HepG2 (cell line): ENCODE results near the gene PIR. TPM values are rescaled to one million over a fixed set of nuclear protein-coding genes. Genes with fewer than 3 reads are reported as not detected.

Experiments used
- ATAC-seq: fragments of 200-7000 bp; cut with Tn5 transposase; 3 replicates; pipeline ENCODE4 v1.9.1; 2020; ENCODE audit warnings: mild to moderate bottlenecking, moderate library complexity
- BruUV-seq: library from RNA; stranded (reverse); fragments of 400-500 nt; replicated peaks from 2 replicates; lab custom pipeline; 2021; lab: Mats Ljungman, UMichigan
- CTCF ChIA-PET: fragments of 300-600 bp; formaldehyde crosslinking; extraction: SDS; loops from one replicate; lab custom pipeline; 2021; ENCODE audit warnings: low total read pairs, inconsistent platforms, low intra/inter-chr PET ratio; lab: Yijun Ruan, JAX
- POLR2A ChIA-PET: fragments of 350-600 bp; sonication (Branson Sonifier 250); formaldehyde crosslinking; loops from one replicate; lab custom pipeline; 2020; ENCODE audit warnings: antibody characterized with exemption, inconsistent platforms; lab: Yijun Ruan, JAX
- DNase-seq: peaks from one replicate; pipeline ENCODE4 v3.0.0-alpha.2; 2015; ENCODE audit warnings: low spot score
- FAIRE-seq: peaks from 3 replicates; lab custom pipeline; 2011; peaks lifted over from hg19 to GRCh38; lab: Jason Lieb, UNC
- H2AFZ ChIP-seq: one replicate; pipeline ENCODE4 v1.6.1; 2011; ENCODE audit warnings: low read length, inconsistent platforms
- H3K27ac ChIP-seq: fragments of 300-600 bp; 3 replicates; pipeline ENCODE4 v1.8.0; 2011; ENCODE audit warnings: mixed run types, mild to moderate bottlenecking, mixed read lengths, low read length, inconsistent platforms; ENCODE audit not compliant: insufficient read depth; ENCODE audit errors: extremely low read length
- H3K27me3 ChIP-seq, 2 experiments: fragments of 200-600 bp in 1 of 2; 2 replicates in 1 of 2; 3 replicates in 1 of 2; pipeline versions ENCODE4 v1.6.0 to v1.8.0; 2011; ENCODE audit warnings: low read length in 2 of 2, mild to moderate bottlenecking in 2 of 2, moderate library complexity in 2 of 2, inconsistent platforms in 1 of 2; ENCODE audit not compliant: insufficient read depth in 2 of 2, control insufficient read depth in 1 of 2
- H3K36me3 ChIP-seq, 2 experiments: fragments of 200-600 bp in 1 of 2; replicated peaks in 1 of 2; 2 replicates in 1 of 2; 3 replicates in 1 of 2; pipeline versions ENCODE4 v1.5.1 to v1.8.0; 2011; ENCODE audit warnings: low read length in 2 of 2, inconsistent platforms in 1 of 2; ENCODE audit not compliant: insufficient read depth in 2 of 2, control insufficient read depth in 1 of 2
- H3K4me1 ChIP-seq: 2 replicates; pipeline ENCODE4 v1.5.1; 2012; ENCODE audit warnings: low read length, inconsistent platforms; ENCODE audit not compliant: insufficient read depth
- H3K4me2 ChIP-seq: 2 replicates; pipeline ENCODE4 v1.6.0; 2011; ENCODE audit warnings: low read depth, low read length, inconsistent platforms
- H3K4me3 ChIP-seq, 3 experiments: fragments of 200-600 bp in 1 of 3; sonication (generic), shearing (Covaris generic) in 1 of 3; replicated peaks in 1 of 3; 2 replicates each; pipeline ENCODE4 v1.5.1; 2011 to 2016; ENCODE audit warnings: low read length in 3 of 3, inconsistent platforms in 2 of 3, low read depth in 2 of 3, mild to moderate bottlenecking in 2 of 3, control low read depth in 1 of 3, mixed read lengths in 1 of 3; ENCODE audit not compliant: insufficient read depth in 1 of 3
- H3K79me2 ChIP-seq: one replicate; pipeline ENCODE4 v1.6.1; 2011; ENCODE audit warnings: low read length, inconsistent platforms; ENCODE audit not compliant: insufficient read depth
- H3K9ac ChIP-seq: 2 replicates; pipeline ENCODE4 v1.6.0; 2011; ENCODE audit warnings: mild to moderate bottlenecking, low read depth, low read length, inconsistent platforms; ENCODE audit not compliant: insufficient read depth
- H3K9me3 ChIP-seq: 2 replicates; pipeline ENCODE4 v1.5.1; 2012; ENCODE audit warnings: mild to moderate bottlenecking, low read length
- H4K20me1 ChIP-seq: 2 replicates; pipeline ENCODE4 v1.6.0; 2011; ENCODE audit warnings: inconsistent platforms, mild to moderate bottlenecking, low read length, moderate library complexity; ENCODE audit not compliant: insufficient read depth
- E2F1 ChIP-seq: sonication (generic); formaldehyde crosslinking; IDR thresholded peaks from 2 replicates; pipeline ENCODE4 v1.5.0; 2020; ENCODE audit warnings: missing genetic modification reagents
- ETS1 ChIP-seq: sonication (generic); formaldehyde crosslinking; IDR thresholded peaks from 2 replicates; pipeline ENCODE4 v1.4.0; 2020; ENCODE audit warnings: missing genetic modification reagents
- NCOA1 ChIP-seq: sonication (generic); formaldehyde crosslinking; IDR thresholded peaks from 2 replicates; pipeline ENCODE4 v1.9.0; 2021; ENCODE audit warnings: missing genetic modification reagents
- RBM22 ChIP-seq: fragments of 200-400 bp; formaldehyde crosslinking; optimal IDR thresholded peaks from 2 replicates; pipeline ENCODE3; 2017; ENCODE audit warnings: mild to moderate bottlenecking, low read length, moderate library complexity
- REXO4 ChIP-seq: sonication (generic); formaldehyde crosslinking; IDR thresholded peaks from 2 replicates; pipeline ENCODE4 v1.8.0; 2022; ENCODE audit warnings: missing genetic modification reagents, mild to moderate bottlenecking, borderline replicate concordance
- RFXAP ChIP-seq: sonication (generic); formaldehyde crosslinking; IDR thresholded peaks from 2 replicates; pipeline ENCODE4 v1.4.0; 2020; ENCODE audit warnings: missing genetic modification reagents, borderline replicate concordance
- STAT6 ChIP-seq: sonication (generic); formaldehyde crosslinking; IDR thresholded peaks from 2 replicates; pipeline ENCODE4 v1.4.0; 2020; ENCODE audit warnings: missing genetic modification reagents, mild to moderate bottlenecking, borderline replicate concordance
- ZNF225 ChIP-seq: sonication (generic); formaldehyde crosslinking; IDR thresholded peaks from 2 replicates; pipeline ENCODE4 v1.4.0; 2020; ENCODE audit warnings: mild to moderate bottlenecking, missing genetic modification reagents
- ZNF407 ChIP-seq: sonication (generic); formaldehyde crosslinking; IDR thresholded peaks from one replicate; pipeline ENCODE4 v1.5.1; 2020; ENCODE audit warnings: mild to moderate bottlenecking, missing genetic modification reagents; ENCODE audit errors: not compliant biosample characterization
- ZNF431 ChIP-seq: sonication (generic); formaldehyde crosslinking; IDR thresholded peaks from 2 replicates; pipeline ENCODE4 v1.9.0; 2022; ENCODE audit warnings: missing genetic modification reagents, low read depth, mild to moderate bottlenecking, borderline replicate concordance
- WGBS: methylation state at CpG from one replicate; pipeline ENCODE4 v1.1.6; 2017; ENCODE audit warnings: low lambda C conversion rate; 5-methylcytosine and 5-hydroxymethylcytosine counted together
- in situ Hi-C: cut with HindIII; loops from 2 replicates; pipeline ENCODE4 v1.10.0; 2017; ENCODE audit warnings: low pct_unique_long_range_greater_than_20kb; ENCODE audit not compliant: extremely low pct_ligation_motif_present
- intact Hi-C: fragments of 100-400 bp; cut with micrococcal nuclease; formaldehyde crosslinking; loops from one replicate; pipeline ENCODE4 v1.10.0; 2022; ENCODE audit not compliant: unreplicated experiment
- polyA plus RNA-seq, 8 experiments: library from polyadenylated mRNA; depleted of rRNA in 3 of 8; stranded (reverse) in 7 of 8; unstranded in 1 of 8; fragments of >200 nt; fragmentation: Illumina TruSeq in 4 of 8; extraction: Trizol in 4 of 8; gene quantifications; 2 replicates each; pipeline versions ENCODE4 v1.2.1 to v1.2.3, GENCODE V29; 2011 to 2016; ENCODE audit warnings: low read depth in 4 of 8, missing spikeins in 1 of 8, mixed read lengths in 1 of 8; ENCODE audit not compliant: insufficient read depth in 1 of 8
- total RNA-seq, 5 experiments: library from RNA; depleted of rRNA; stranded (reverse); fragments of >200 nt; fragmentation: Illumina TruSeq; extraction: Trizol; gene quantifications; 2 replicates each; pipeline ENCODE4 v1.2.3, GENCODE V29; 2016; ENCODE audit warnings: low read depth in 1 of 5

PIR gene
- total and polyA plus RNA-seq, 2 of the 13 experiments (the other 11 are each of a cell fraction or from before 2014, with no cell fraction given) = 12.2 to 38.0 TPM

- in situ Hi-C loops = no loop called here
- FAIRE-seq = no peak
- no TSS peak for BruUV-seq
Observed at GRCh38 chrX:15483891-15484290, 9.2 kb downstream of the PIR start.

More at GRCh38 chrX:15483891-15484290, 9.2 kb downstream of the PIR start:
- H3K36me3 ChIP-seq = no peaks in the 10 kb centered on the region
- H3K4me3 ChIP-seq = no peak overlapping the region
- no peaks in the 10 kb centered on the region for H3K27me3 ChIP-seq
- no peaks in the 10 kb centered on the region for H3K9me3 ChIP-seq
- no peak for TF ChIP-seq RFXAP (CRISPR knock-in tag)
- TF ChIP-seq NCOA1 (CRISPR knock-in tag) = no peak
- TF ChIP-seq ZNF431 = no peak
- no peak for TF ChIP-seq ZNF225 (CRISPR knock-in tag)
- no peak for TF ChIP-seq STAT6 (CRISPR knock-in tag)
- TF ChIP-seq ETS1 (CRISPR knock-in tag) = no peak
- TF ChIP-seq E2F1 = no peak
- no peak for TF ChIP-seq RBM22
- TF ChIP-seq REXO4 = no peak
- TF ChIP-seq ZNF407 (CRISPR knock-in tag) = no peak
- no peak overlapping the region for H3K27ac ChIP-seq
- H3K4me2 ChIP-seq = no peak overlapping the region
- no peak overlapping the region for H2AFZ ChIP-seq
- 94% methylated on average over 2 of the region's 2 CpGs for WGBS
- no peaks in the 10 kb centered on the region for H3K79me2 ChIP-seq
- ATAC-seq = no peak
- no peak overlapping the region for H3K9ac ChIP-seq
- intact Hi-C loops = no loop called here
- ChIA-PET CTCF (no interaction called here), POLR2A (no interaction called here)
- H3K4me1 ChIP-seq = no peaks in the 10 kb centered on the region
- DNase-seq = no peak
- H4K20me1 ChIP-seq = no peaks in the 10 kb centered on the region
